Lower leg skin (tissue), 3 donors: ENCODE measurements around the gene TP73.

ENCODE experiments used
- POLR2A ChIP-seq, 2 donors: fragments of 450-650 bp; IDR thresholded peaks; one replicate each; pipeline ENCODE4 v1.6.1; 2016 to 2017; ENCODE audit warnings: antibody characterized with exemption in 2 of 2, mild to moderate bottlenecking in 1 of 2, moderate library complexity in 1 of 2
- TF ChIP-seq, protein P1 (sequence below), 3 donors: fragments of 450-650 bp; IDR thresholded peaks; one replicate each; pipeline ENCODE4 v1.5.1; 2016; ENCODE audit warnings: antibody characterized with exemption in 3 of 3, mild to moderate bottlenecking in 3 of 3, moderate library complexity in 2 of 3

DNA sequence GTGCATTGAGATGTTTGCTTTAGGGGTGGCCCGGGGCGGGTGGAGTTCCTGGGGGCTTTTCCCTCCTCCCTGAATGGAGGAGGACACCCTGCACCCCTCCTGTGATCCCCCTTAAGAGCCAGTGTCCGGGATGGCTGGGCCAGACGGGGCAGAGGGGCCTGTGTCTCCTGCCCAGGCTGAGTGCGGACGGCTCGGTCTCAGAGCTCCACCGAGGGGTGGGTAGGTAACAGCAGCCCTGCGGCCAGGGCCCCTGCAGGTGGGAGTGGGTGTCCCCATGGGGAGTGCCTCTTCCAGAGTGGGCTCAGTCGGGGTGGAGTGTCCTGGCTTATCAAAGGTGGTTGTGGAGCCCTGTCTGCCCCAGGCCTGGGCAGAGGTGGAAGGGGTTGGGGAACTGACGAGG, 23.1 kb downstream of the TP73 start:
- TF ChIP-seq, protein P1, sequence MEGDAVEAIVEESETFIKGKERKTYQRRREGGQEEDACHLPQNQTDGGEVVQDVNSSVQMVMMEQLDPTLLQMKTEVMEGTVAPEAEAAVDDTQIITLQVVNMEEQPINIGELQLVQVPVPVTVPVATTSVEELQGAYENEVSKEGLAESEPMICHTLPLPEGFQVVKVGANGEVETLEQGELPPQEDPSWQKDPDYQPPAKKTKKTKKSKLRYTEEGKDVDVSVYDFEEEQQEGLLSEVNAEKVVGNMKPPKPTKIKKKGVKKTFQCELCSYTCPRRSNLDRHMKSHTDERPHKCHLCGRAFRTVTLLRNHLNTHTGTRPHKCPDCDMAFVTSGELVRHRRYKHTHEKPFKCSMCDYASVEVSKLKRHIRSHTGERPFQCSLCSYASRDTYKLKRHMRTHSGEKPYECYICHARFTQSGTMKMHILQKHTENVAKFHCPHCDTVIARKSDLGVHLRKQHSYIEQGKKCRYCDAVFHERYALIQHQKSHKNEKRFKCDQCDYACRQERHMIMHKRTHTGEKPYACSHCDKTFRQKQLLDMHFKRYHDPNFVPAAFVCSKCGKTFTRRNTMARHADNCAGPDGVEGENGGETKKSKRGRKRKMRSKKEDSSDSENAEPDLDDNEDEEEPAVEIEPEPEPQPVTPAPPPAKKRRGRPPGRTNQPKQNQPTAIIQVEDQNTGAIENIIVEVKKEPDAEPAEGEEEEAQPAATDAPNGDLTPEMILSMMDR (IDR thresholded peaks at IDR 0.05) = no peak
- TF ChIP-seq POLR2A (IDR thresholded peaks at IDR 0.05) = no peak
